Measurements from ENCODE around the gene NCAN.
"Not testable (repeated sequence)": the region's sequence is repeated elsewhere in the genome, so short reads cannot be mapped to it uniquely, and the experiment has no call there.

The NCAN gene

GRCh38 chr19:19226204-19226603, 14.4 kb downstream of the NCAN start:
- no peak for DNase-seq

- DNase-seq, result no peak
These were observed 14.9 kb downstream of the NCAN start for GRCh38 chr19:19226663-19227062.

GRCh38 chr19:19227217-19227616, 15.5 kb downstream of the NCAN start:
- no peak for DNase-seq

GRCh38 chr19:19229701-19230100, 17.9 kb downstream of the NCAN start:
- no peak for DNase-seq

GRCh38 chr19:19230999-19231398, 19.2 kb downstream of the NCAN start:
- no peak for DNase-seq

GRCh38 chr19:19232261-19232721, 20.5 kb downstream of the NCAN start:
- no peak for DNase-seq

- DNase-seq, result no peak
These were observed 22.6 kb downstream of the NCAN start for GRCh38 chr19:19234220-19234816.

GRCh38 chr19:19236173-19236572, 24.4 kb downstream of the NCAN start:
- DNase-seq, result no peak

GRCh38 chr19:19238126-19238894, 26.6 kb downstream of the NCAN start:
- DNase-seq, result no peak

- DNase-seq, result no peak
These were observed 27.9 kb downstream of the NCAN start for GRCh38 chr19:19239675-19240074.

GRCh38 chr19:19240476-19240875, 28.7 kb downstream of the NCAN start:
- DNase-seq, result no peak

GRCh38 chr19:19250196-19250801, 38.5 kb downstream of the NCAN start:
- DNase-seq, result no peak

GRCh38 chr19:19253409-19253808, 41.7 kb downstream of the NCAN start:
- DNase-seq, result not testable (repeated sequence)

GRCh38 chr19:19256072-19256969, 44.6 kb downstream of the NCAN start:
- no peak for DNase-seq

GRCh38 chr19:19257137-19257536, 45.4 kb downstream of the NCAN start:
- no peak for DNase-seq

- no peak for DNase-seq
These were observed 46.3 kb downstream of the NCAN start for GRCh38 chr19:19257836-19258588.

- DNase-seq, result no peak
These were observed 47.0 kb downstream of the NCAN start for GRCh38 chr19:19258589-19259338.

GRCh38 chr19:19259741-19260140, 48.0 kb downstream of the NCAN start:
- DNase-seq, result peak; percentile 34

GRCh38 chr19:19260417-19261214, 48.9 kb downstream of the NCAN start:
- no peak for DNase-seq

GRCh38 chr19:19261350-19262189, 49.8 kb downstream of the NCAN start:
- DNase-seq, result no peak
